ENCODE measurements around the gene ZXDA.
"Not testable (repeated sequence)": the region's sequence is repeated elsewhere in the genome, so short reads cannot be mapped to it uniquely, and the experiment has no call there.

Gene ZXDA, protein sequence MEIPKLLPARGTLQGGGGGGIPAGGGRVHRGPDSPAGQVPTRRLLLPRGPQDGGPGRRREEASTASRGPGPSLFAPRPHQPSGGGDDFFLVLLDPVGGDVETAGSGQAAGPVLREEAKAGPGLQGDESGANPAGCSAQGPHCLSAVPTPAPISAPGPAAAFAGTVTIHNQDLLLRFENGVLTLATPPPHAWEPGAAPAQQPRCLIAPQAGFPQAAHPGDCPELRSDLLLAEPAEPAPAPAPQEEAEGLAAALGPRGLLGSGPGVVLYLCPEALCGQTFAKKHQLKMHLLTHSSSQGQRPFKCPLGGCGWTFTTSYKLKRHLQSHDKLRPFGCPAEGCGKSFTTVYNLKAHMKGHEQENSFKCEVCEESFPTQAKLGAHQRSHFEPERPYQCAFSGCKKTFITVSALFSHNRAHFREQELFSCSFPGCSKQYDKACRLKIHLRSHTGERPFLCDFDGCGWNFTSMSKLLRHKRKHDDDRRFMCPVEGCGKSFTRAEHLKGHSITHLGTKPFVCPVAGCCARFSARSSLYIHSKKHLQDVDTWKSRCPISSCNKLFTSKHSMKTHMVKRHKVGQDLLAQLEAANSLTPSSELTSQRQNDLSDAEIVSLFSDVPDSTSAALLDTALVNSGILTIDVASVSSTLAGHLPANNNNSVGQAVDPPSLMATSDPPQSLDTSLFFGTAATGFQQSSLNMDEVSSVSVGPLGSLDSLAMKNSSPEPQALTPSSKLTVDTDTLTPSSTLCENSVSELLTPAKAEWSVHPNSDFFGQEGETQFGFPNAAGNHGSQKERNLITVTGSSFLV

DNA sequence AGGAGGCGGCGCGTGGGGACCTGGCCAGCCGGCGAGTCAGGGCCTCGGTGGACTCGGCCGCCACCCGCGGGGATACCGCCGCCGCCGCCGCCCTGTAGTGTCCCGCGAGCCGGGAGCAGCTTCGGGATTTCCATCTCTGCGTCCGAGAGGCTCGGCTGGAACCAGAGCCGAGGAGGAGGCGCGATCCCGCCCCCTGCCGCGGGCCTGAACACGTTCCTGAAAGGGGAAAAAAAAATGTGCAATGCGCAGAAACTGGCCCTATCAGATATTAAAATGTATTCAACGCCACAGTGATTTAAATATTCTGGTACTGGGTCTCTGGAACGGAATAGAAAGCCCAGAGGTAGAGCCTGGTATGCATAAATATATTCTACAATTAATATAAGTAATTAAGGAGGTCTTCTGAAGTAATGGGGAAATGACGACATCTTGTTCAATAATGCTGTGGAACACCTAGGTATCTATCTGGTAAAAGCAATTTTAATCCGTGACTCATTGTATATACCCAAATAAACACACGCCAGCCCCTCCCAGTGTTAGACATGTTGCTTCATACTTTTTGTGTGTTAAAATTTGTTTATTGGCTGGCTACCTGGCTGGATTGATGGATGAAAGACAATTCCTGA, at the start of gene ZXDA:
TSS of gene ZXDA (minus strand) at position 172 of the 626 bp plus-strand sequence. CDS start at position 134, 38 bp downstream.
- peak; percentile 23 for DNase-seq (ENCODE audit: low read depth)

DNA sequence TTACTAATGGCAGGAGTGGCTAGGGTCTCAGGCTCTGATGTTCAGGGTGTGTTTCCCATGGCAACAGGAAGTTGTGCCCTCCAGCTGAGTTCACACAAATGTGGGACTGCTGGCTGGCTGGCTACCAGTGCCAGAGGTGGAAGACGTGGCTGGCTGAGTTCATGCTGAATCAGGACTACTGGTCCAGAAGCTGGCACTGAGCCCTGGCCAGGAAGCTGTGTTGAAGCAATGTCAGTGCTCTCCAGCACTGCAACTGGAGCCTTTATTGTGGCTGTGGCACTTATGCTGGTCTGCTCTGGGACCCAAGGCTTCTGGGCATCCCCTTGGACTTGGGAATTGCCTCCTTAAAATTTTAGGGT, 42.0 kb upstream of the ZXDA start:
- no peak for DNase-seq (ENCODE audit: low read depth)

DNA sequence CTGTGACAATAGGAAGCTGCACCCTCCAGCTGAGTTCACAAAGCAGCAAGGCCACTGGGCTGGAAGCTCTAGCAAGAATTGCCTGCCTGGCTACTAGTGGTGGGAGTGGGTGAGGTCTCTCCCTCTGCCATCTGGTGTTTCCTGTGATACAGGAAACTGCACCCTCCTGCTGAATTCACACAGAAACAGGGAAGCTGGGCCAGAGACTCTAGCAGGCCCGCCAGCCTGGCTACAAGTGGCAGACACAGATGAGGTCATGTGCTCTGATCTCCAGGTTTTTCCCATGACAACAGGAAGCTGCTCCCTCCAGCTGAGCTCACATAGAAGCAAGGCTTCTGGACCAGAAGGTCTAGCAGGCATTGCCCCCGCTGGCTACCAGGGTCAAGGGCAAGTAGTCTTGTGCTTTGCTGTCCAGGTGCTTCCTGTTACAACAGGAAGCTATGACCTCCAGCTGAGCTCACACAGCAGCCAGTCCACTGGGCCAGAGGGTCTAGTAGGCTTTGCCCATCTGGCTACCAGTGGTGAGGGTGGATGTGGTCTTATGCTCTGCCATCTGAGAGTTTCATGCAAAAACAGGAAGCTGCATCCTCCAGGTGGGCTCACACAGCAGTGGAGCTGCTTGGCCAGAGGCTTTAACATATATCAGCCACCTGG, 41.5 kb upstream of the ZXDA start:
- no peak for DNase-seq (ENCODE audit: low read depth)

DNA sequence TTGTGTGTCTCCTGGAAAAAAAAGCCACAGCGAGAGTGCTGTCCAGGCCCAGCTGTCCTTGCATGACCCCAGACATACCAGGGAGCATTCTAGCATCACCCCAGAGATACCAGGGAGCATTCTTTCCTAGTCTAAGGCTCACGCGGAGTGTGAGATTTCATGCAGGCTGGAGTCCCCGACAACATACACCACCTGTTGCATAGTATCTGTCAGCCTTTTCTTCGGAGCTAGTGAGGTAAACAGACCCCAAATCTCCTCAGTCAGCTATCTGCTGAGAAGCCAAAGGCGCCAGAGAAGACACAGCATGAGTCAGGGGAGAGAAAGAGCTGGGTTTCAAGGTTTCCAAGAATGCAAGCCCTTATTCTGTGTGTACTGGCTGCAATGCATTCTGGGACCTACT, 23.1 kb upstream of the ZXDA start:
- no peak for DNase-seq (ENCODE audit: low read depth)

DNA sequence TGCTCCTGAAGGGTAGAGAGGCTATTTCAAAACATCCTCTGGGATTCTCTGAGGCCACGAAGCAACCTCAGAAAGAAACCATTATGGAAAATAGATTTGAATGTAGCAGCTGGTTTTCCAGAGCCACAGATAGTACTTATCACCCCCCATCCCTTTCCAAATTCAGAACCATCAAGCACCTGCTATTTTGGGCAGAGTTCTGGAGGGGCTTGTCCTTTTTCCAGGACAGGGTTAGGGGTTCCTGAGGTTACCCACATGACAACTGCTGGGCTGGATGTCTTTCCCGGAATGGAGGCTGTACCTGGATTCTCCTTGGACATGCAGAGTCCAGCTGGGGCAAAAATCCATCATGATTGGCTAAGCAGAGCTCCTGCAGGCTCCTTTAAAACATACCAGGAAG, 22.0 kb upstream of the ZXDA start:
- no peak for DNase-seq (ENCODE audit: low read depth)

DNA sequence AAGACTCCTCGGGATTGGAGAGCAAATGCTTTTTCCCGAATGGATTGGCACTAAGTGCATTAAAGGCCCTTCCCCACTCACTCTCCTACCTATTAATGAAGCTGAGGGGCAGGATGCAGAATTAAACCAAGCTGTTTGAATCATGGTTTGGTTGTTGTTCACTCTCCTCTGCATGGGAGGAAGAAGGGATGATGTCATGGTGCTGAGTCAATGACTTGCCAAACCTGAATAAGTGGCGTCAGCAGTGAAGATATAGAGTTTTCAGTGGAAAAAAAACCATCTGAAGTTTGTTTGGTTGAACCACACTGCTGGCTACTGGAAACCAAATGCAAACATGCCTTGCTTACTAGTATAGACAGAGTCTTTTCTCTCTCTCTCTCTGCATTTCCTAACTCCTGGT, 19.8 kb upstream of the ZXDA start:
- DNase-seq (ENCODE audit: low read depth) = no peak

DNA sequence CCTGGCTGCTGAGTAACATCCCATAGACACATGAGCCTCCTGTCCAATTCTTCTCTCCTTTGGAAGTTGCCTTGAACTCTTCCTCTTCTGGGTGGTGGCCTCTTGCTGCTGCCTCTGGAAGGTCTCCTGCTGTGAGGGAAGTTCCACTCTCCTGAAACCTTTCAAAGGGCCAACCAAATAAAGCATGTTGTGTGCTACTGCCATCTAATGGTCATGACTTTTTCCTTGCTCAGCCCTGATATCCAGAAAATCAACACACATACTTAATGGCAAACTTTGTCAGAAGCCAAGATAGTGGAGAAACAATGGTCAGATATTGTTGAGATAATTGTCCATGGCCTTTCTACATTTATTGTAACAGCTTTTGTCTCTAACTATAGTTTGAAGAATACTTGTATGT, 19.1 kb upstream of the ZXDA start:
- DNase-seq (ENCODE audit: low read depth) = peak; percentile 20

DNA sequence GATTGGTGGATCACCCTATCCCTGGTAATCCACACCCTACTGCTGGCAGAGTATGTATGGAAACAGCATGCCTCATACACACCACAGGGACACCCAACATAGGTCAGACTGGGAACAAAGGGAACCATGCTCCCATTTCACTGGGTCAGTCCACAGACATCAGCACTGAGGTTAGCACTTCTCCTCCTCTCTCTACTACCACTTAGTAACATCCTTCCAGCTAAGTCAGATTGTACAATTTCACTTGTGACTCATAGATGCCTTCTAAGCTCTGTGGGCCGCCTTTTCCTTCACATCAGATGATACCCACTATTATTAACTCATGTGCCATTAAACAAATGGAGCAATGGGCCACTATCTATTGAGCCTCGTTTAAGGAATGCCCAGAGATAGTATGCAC, 15.5 kb upstream of the ZXDA start:
- DNase-seq (ENCODE audit: low read depth) = peak; percentile 1

DNA sequence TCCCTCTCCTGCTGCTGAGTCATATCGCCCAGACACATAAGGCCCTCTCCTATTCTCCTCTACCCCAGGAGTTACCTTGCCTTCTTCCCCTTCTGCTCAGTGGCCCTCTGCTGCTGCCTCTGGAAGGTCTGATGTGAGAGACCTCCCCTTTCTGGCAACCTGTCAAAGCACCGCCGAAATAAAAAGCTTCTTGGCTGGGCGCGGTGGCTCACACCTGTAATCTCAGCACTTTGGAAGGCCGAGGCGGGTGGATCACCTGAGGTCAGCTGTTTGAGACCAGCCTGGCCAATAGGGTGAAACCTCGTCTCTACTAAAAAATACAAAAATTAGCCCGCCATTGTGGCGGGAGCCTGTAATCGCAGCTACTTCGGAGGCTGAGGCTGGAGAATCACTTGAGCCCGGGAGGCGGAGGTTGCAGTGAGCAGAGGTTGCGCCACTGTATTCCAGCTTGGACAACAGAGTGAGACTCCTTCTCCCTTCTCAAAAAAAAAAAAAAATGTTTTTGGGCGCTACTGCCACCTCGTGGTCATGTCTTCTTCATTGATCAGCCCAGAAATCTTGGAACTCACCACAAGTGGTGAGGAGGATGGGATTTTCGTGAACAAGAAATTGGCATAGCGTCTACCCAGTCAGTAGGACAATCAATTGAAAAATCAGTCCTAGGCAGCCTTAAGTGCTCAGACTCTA, 8.6 kb upstream of the ZXDA start:
- DNase-seq (ENCODE audit: low read depth) = peak; percentile 10

DNA sequence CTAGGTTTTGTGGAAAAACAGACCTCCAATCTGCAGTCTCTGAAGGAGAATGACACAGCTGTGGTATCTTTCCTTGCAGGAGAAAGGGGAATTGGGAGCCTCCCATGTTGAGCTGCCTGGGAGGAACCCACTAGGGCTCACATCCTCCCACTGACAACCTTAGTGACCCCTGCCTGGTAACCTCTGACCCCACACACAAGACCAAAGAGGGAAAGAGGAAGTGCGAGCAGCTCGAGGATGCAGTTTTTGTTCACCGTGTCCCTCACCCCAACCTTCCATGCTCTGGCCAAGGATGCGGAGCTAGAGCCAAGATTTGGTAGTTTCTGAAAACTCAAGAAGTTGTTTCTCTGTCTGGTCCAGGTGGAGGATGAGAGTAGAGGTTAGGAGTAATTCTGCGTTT, 5.4 kb upstream of the ZXDA start:
- no peak for DNase-seq (ENCODE audit: low read depth)

DNA sequence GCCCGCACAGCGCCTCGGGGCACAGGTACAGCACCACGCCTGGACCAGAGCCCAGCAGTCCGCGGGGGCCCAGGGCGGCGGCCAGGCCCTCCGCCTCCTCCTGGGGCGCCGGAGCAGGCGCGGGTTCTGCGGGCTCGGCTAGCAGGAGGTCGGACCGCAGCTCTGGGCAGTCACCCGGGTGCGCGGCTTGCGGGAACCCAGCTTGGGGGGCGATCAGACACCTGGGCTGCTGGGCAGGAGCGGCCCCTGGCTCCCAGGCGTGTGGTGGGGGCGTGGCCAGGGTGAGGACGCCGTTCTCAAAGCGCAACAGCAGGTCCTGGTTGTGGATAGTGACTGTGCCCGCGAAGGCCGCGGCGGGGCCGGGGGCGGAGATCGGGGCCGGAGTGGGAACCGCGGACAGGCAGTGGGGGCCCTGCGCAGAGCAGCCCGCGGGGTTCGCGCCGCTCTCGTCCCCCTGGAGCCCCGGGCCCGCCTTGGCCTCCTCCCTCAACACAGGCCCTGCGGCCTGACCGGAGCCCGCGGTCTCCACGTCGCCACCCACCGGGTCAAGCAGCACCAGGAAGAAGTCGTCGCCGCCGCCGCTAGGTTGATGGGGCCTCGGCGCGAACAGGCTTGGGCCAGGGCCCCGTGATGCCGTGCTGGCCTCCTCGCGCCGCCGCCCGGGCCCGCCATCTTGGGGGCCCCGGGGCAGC, 517 bp downstream of the ZXDA start:
- DNase-seq (ENCODE audit: low read depth) = peak; percentile 3

DNA sequence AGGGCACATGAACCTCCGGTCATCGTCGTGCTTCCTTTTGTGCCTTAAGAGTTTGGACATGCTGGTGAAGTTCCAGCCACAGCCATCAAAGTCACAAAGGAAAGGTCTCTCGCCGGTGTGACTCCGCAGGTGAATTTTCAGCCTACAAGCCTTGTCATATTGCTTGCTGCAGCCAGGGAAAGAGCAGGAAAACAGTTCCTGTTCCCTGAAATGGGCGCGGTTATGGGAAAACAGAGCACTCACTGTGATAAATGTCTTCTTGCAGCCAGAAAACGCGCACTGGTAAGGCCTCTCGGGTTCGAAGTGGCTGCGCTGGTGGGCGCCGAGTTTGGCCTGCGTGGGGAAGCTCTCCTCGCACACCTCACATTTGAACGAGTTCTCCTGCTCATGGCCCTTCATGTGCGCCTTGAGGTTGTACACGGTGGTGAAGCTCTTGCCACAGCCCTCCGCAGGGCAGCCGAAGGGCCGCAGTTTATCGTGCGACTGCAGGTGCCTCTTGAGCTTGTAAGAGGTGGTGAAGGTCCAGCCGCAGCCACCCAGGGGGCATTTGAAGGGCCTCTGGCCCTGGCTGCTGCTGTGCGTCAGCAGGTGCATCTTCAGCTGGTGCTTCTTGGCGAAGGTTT, 1.2 kb downstream of the ZXDA start:
- not testable (repeated sequence) for DNase-seq (ENCODE audit: low read depth)

DNA sequence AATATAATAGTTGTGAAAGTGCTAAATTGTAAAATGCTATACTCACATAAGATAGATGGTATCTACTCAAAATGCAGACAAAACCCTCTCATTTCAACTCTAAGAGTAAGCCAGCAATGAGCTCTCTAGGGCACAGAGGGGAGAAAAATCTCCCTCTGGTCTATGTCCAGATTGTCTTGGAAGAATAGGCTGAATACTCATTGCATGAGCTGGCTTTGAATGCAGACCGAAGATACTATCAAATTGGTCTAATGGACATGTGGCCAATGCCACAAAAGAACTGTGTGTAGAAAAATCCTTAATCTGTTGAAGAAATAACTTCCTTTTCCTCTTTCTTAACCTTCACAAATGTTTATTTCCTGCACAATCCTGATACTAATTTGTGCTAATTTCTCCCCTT, 3.5 kb downstream of the ZXDA start:
- DNase-seq (ENCODE audit: low read depth) = peak; percentile 75

DNA sequence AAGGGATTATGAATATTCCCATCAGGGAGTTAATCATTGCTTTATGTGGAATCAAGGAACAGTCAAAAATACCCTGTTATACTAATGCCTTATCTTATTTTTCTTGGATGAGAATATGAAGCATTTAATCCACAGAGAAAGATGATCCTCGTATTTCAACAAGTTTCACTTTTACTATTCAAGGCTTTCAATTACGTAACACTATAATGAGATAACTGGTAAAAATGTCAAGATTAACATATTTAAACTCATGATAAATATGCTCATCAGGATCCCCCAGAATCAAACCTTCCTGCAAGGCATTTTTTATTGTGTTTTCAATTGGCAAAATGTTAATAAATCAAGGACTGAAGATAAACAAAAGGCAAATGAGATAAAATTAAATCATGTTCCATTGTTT, 5.1 kb downstream of the ZXDA start:
- DNase-seq (ENCODE audit: low read depth) = peak; percentile 39

DNA sequence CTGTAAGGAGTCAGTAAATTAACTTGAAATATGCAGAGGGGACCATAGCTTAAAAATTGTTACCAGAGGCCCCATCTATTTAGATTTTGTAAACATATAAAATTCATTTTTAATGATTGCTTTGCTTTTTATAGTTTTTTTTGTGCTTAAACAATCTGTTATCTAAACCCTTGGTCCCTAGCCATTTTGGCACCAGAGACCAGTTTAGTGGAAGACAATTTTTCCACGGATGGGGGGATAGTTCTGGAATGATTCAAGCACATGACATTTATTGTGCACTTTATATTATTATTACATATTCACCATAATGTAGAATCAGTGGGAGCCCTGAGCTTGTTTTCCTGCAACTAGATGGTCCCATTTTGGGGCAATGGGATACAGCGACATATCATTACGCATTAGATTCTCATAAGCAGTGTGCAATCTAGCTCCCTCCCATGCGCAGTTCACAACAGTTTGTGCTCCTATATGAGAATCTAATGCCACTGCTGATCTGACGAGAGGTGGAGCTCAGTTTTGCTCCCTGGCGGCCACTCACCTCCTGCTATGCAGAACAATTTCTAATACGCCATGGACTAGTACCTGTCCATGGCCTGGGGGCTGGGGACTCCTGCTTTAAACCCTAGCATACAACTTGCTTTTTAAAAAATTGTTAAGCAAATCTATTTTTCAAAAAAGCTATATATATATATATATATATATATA, 5.9 kb downstream of the ZXDA start:
- DNase-seq (ENCODE audit: low read depth) = no peak

DNA sequence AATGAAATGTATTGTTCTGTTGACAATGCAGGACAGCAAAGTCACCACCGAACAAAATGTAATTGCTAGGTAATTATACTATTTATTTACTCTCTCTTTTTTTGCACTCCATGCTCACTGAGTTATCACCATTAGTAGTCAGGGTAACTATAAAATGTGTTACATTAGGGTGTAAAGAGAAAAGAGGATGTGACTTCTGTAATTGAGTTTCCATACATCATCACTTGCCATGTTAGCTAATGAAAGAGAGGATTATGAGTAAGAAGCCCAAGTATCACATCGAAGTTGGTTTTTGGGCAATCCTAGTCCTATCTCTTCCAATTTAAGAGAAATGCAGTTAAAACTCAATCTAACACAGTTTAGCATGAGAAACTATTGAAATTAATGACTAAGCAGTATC, 7.6 kb downstream of the ZXDA start:
- no peak for DNase-seq (ENCODE audit: low read depth)

DNA sequence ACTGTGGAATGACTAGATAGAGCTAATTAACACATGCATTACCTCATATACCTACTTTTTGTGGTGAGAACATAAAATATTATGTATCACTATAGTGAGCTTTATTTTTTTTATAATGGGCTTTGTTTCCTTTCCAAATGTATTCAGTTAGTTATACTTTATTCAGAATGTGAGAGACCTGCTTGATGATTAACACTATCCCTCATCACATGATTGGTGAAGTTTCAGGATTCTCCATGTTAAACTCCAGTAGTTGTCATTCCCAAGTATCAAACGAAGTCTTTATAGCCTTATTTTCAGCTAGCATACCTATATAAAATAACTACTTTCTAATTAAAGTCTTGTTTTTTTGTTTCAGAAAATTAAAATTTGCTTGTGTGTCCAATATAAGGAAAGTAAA, 8.8 kb downstream of the ZXDA start:
- no peak for DNase-seq (ENCODE audit: low read depth)

DNA sequence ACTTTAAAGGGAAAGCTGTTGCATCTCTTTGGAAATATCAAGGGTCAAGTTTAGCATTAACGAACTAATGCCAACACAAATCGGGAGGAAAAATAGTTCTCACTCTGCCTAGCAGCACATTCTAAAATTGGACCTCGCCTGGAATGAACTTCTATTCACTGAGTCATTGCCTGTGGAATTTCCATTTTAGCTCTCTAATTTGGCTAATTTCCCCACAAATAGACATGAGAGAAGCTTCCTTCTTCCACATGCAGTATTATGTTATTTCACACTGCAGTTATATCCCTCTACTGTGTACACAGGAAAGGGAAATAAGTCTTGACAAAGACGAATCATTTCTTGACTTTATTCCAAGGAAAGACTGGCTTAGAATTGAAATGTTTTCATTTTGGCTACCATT, 9.3 kb downstream of the ZXDA start:
- DNase-seq (ENCODE audit: low read depth) = peak; percentile 48

DNA sequence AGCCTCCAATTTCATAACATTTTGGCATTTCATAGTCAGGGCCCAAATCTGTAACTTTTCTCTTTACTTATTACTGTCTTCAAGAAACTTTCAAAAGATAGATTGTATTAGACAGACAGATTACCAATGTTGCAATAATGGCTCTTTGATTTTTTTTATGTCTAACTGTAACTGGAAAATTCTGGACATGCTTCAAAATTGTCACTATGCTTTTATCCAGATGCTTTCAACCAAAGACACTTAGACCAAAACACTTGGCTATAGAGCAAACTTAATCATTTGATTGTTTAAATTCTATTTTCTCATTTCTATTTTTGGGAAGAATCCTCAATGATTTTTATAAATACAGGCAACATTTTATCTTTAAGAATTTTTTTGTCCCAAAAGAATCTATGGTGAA, 10.4 kb downstream of the ZXDA start:
- DNase-seq (ENCODE audit: low read depth) = no peak

DNA sequence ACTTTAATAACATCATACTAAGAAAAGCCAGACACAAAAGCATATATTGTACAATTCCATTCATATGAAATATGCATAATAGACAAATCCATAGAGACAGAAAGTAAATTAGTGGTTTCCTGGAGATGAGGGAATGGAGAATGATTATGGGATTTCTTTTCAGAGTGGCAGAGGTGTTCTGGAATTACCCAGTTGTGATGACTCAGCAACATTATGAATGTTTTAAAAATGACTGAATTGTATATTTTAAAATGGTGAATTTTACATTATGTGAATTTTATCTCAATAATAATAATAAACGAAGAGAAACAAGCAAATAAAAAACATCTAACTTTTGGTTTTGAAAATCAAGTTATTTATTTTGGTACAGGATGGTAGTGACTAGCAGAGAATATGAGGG, 11.2 kb downstream of the ZXDA start:
- DNase-seq (ENCODE audit: low read depth) = no peak

Data from iris pigment epithelial cell (primary cell).